ENCODE measurements around the gene MRAS.

DNA sequence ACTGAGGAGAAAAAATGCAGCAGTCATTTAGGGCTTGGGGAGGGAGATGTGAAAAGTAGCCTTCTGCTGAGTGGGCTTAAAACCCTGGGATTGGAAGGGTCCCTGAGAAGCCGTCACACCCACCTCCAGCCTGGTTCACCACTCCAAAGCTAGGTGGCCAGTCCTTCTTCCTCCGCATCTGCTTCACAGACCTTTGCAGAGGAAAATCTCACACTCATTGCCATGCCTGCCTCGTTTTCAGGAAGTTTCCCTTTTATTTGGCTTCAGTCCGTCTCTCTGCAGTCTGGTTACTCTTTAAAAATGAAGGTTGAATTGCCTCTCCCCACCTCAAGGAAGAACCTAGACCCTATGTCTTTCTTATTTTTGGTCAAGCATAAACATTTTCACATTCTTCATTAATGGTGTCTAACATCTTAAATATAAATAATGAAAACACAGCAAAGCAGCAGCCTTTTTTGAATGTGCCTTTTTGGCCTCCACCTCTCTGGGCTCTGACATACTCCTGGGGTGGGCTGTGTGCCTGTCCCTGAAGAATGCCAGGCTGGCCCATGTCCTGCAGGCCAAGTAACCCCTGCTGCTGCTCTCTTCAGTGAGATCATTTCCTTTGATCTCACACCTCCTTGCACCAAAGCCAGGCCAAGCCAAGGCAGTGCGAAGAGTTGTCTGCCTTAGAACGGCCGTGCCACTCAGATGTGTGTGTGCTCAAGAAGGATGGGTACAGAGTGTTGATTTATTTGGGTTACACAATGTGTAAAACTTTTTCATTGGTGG lies 11.0 kb downstream of the MRAS start:
- TF ChIP-seq POLR2A (IDR thresholded peaks at IDR 0.05; ENCODE audit: low read length), result no peak
- TF ChIP-seq GATA1 (IDR thresholded peaks at IDR 0.05; ENCODE audit: low read depth, low read length), result no peak

All from erythroblast (primary cell).